ENCODE measurements around the gene GAL3ST2. TPM values are rescaled to one million over a fixed set of nuclear protein-coding genes. Genes with fewer than 3 reads are reported as not detected.

The GAL3ST2 gene
- polyA plus RNA-seq, 1 donor from 2014 or later = not detected

- H3K9me2 ChIP-seq (ENCODE audit: insufficient read depth, low read length) = no peaks in the 10 kb centered on the region
- no peaks in the 10 kb centered on the region for H3K9me3 ChIP-seq (ENCODE audit: low read length)
- TF ChIP-seq SMC3 (conservative IDR thresholded peaks at IDR 0.05; ENCODE audit: poor library complexity) (no peak), EZH2 (IDR thresholded peaks at IDR 0.05; ENCODE audit: borderline replicate concordance, insufficient read depth, low read length, poor library complexity, severe bottlenecking) (no peak), POLR2AphosphoS5 (IDR thresholded peaks at IDR 0.05) (no peak), EP300 (conservative IDR thresholded peaks at IDR 0.05; ENCODE audit: poor library complexity, severe bottlenecking) (no peak), TAF1 (IDR thresholded peaks at IDR 0.05; ENCODE audit: low read depth) (no peak), RAD21 (conservative IDR thresholded peaks at IDR 0.05) (no peak), MXI1 (conservative IDR thresholded peaks at IDR 0.05; ENCODE audit: poor library complexity, severe bottlenecking) (no peak)
- TF ChIP-seq, protein P1, sequence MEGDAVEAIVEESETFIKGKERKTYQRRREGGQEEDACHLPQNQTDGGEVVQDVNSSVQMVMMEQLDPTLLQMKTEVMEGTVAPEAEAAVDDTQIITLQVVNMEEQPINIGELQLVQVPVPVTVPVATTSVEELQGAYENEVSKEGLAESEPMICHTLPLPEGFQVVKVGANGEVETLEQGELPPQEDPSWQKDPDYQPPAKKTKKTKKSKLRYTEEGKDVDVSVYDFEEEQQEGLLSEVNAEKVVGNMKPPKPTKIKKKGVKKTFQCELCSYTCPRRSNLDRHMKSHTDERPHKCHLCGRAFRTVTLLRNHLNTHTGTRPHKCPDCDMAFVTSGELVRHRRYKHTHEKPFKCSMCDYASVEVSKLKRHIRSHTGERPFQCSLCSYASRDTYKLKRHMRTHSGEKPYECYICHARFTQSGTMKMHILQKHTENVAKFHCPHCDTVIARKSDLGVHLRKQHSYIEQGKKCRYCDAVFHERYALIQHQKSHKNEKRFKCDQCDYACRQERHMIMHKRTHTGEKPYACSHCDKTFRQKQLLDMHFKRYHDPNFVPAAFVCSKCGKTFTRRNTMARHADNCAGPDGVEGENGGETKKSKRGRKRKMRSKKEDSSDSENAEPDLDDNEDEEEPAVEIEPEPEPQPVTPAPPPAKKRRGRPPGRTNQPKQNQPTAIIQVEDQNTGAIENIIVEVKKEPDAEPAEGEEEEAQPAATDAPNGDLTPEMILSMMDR (IDR thresholded peaks at IDR 0.05; ENCODE audit: poor library complexity, severe bottlenecking) = no peak
- TF ChIP-seq, protein P2, sequence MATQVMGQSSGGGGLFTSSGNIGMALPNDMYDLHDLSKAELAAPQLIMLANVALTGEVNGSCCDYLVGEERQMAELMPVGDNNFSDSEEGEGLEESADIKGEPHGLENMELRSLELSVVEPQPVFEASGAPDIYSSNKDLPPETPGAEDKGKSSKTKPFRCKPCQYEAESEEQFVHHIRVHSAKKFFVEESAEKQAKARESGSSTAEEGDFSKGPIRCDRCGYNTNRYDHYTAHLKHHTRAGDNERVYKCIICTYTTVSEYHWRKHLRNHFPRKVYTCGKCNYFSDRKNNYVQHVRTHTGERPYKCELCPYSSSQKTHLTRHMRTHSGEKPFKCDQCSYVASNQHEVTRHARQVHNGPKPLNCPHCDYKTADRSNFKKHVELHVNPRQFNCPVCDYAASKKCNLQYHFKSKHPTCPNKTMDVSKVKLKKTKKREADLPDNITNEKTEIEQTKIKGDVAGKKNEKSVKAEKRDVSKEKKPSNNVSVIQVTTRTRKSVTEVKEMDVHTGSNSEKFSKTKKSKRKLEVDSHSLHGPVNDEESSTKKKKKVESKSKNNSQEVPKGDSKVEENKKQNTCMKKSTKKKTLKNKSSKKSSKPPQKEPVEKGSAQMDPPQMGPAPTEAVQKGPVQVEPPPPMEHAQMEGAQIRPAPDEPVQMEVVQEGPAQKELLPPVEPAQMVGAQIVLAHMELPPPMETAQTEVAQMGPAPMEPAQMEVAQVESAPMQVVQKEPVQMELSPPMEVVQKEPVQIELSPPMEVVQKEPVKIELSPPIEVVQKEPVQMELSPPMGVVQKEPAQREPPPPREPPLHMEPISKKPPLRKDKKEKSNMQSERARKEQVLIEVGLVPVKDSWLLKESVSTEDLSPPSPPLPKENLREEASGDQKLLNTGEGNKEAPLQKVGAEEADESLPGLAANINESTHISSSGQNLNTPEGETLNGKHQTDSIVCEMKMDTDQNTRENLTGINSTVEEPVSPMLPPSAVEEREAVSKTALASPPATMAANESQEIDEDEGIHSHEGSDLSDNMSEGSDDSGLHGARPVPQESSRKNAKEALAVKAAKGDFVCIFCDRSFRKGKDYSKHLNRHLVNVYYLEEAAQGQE (IDR thresholded peaks at IDR 0.05; ENCODE audit: borderline replicate concordance) = no peak
- no peak overlapping the region for H3K4me3 ChIP-seq (ENCODE audit: low read length)
- no peak overlapping the region for H3K9ac ChIP-seq (ENCODE audit: low read length)
- H3K36me3 ChIP-seq (ENCODE audit: insufficient read depth, low read length) = no peaks in the 10 kb centered on the region
- no peaks in the 10 kb centered on the region for H3F3A ChIP-seq (ENCODE audit: insufficient read depth, low read length, poor library complexity, severe bottlenecking)
- H3K4me2 ChIP-seq (ENCODE audit: low read length) = no peak overlapping the region
- no peaks in the 10 kb centered on the region for H3K27me3 ChIP-seq (ENCODE audit: insufficient read depth, low read depth, low read length)
- H2AFZ ChIP-seq (ENCODE audit: low read depth, low read length) = no peak overlapping the region
- H3K27ac ChIP-seq (ENCODE audit: low read length) = no peak overlapping the region
- no peaks in the 10 kb centered on the region for H3K79me2 ChIP-seq (replicated peaks; ENCODE audit: insufficient read depth, low read length)
- H4K20me1 ChIP-seq (ENCODE audit: insufficient read depth) = no peaks in the 10 kb centered on the region
These were observed 59.0 kb downstream of the GAL3ST2 start for GRCh38 chr2:241835611-241836010.

DNA sequence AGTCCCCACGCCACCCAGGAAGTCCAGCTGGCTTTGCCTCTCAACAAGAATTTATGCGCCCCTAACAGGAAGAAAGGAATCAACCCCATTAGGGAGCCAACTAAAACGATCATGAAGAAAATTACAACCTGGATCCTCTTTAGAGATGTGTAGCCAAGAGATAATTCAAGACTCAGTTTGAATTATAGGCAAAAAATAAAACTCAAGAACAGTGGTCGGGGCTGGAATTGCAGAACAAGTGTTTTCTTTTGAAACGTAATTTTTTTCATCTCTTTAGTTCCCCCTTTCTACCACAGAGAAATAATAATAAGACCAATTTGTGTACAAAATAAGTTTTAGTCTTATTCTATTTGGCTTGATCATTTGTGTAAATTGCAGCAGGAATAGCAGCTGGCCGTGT is 59.7 kb downstream of the GAL3ST2 start:
- H3K9me3 ChIP-seq (ENCODE audit: low read length) = no peaks in the 10 kb centered on the region
- H2AFZ ChIP-seq (ENCODE audit: low read depth, low read length) = no peak overlapping the region
- TF ChIP-seq, protein P2 (IDR thresholded peaks at IDR 0.05; ENCODE audit: borderline replicate concordance) = no peak
- TF ChIP-seq SMC3 (conservative IDR thresholded peaks at IDR 0.05; ENCODE audit: poor library complexity) = no peak
- no peak for TF ChIP-seq POLR2AphosphoS5 (IDR thresholded peaks at IDR 0.05)
- no peak for TF ChIP-seq EZH2 (IDR thresholded peaks at IDR 0.05; ENCODE audit: borderline replicate concordance, insufficient read depth, low read length, poor library complexity, severe bottlenecking)
- no peak for TF ChIP-seq EP300 (conservative IDR thresholded peaks at IDR 0.05; ENCODE audit: poor library complexity, severe bottlenecking)
- no peak for TF ChIP-seq MXI1 (conservative IDR thresholded peaks at IDR 0.05; ENCODE audit: poor library complexity, severe bottlenecking)
- no peak for TF ChIP-seq RAD21 (conservative IDR thresholded peaks at IDR 0.05)
- no peak for TF ChIP-seq TAF1 (IDR thresholded peaks at IDR 0.05; ENCODE audit: low read depth)
- TF ChIP-seq, protein P1 (IDR thresholded peaks at IDR 0.05; ENCODE audit: poor library complexity, severe bottlenecking) = no peak
- no peaks in the 10 kb centered on the region for H4K20me1 ChIP-seq (ENCODE audit: insufficient read depth)
- H3K27ac ChIP-seq (ENCODE audit: low read length) = no peak overlapping the region
- H3K9me2 ChIP-seq (ENCODE audit: insufficient read depth, low read length) = no peaks in the 10 kb centered on the region
- H3K4me3 ChIP-seq (ENCODE audit: low read length) = no peak overlapping the region
- H3F3A ChIP-seq (ENCODE audit: insufficient read depth, low read length, poor library complexity, severe bottlenecking) = no peaks in the 10 kb centered on the region
- H3K4me2 ChIP-seq (ENCODE audit: low read length) = no peak overlapping the region
- no peaks in the 10 kb centered on the region for H3K27me3 ChIP-seq (ENCODE audit: insufficient read depth, low read depth, low read length)
- H3K36me3 ChIP-seq (ENCODE audit: insufficient read depth, low read length) = no peaks in the 10 kb centered on the region
- no peak overlapping the region for H3K9ac ChIP-seq (ENCODE audit: low read length)
- no peaks in the 10 kb centered on the region for H3K79me2 ChIP-seq (replicated peaks; ENCODE audit: insufficient read depth, low read length)

All from neural cell (in vitro differentiated cells).